Renal pelvis (tissue), 4 donors: Measurements from ENCODE around the gene IL4. TPM values are rescaled to one million over a fixed set of nuclear protein-coding genes. Genes with fewer than 3 reads are reported as not detected.

ENCODE experiments used
- DNase-seq: peaks from one replicate; pipeline ENCODE4 v3.0.0-alpha.2; 2013
- polyA plus RNA-seq, 3 donors: library from polyadenylated mRNA; unstranded; fragments of 120-200 nt; gene quantifications; one replicate each; pipeline ENCODE4 v1.2.1, GENCODE V29; 2013; ENCODE audit not compliant: insufficient read length in 3 of 3

Gene IL4
- polyA plus RNA-seq, 3 donors: 0.37 TPM; not detected in 2

DNA sequence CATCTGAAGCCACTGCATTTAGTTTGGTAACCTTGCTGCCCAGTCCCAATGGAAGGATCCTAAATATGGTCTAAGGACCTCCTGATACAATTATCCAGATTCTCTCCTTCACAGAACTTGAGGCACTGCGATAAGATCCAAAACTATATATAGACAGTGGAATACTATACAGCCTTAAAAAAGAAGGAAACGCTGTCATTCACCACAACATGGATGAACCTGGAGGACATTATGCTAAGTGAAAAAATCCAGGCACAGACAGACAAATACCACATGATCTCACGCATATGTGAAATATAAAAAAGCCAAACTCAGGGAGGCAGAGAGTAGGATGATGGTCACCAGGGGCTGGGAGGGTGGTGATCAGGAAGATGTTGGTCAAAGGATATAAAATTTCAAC, 2.8 kb upstream of the IL4 start:
- no peak for DNase-seq

DNA sequence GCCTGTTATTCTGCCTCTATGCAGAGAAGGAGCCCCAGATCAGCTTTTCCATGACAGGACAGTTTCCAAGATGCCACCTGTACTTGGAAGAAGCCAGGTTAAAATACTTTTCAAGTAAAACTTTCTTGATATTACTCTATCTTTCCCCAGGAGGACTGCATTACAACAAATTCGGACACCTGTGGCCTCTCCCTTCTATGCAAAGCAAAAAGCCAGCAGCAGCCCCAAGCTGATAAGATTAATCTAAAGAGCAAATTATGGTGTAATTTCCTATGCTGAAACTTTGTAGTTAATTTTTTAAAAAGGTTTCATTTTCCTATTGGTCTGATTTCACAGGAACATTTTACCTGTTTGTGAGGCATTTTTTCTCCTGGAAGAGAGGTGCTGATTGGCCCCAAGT, 301 bp upstream of the IL4 start:
- no peak for DNase-seq

DNA sequence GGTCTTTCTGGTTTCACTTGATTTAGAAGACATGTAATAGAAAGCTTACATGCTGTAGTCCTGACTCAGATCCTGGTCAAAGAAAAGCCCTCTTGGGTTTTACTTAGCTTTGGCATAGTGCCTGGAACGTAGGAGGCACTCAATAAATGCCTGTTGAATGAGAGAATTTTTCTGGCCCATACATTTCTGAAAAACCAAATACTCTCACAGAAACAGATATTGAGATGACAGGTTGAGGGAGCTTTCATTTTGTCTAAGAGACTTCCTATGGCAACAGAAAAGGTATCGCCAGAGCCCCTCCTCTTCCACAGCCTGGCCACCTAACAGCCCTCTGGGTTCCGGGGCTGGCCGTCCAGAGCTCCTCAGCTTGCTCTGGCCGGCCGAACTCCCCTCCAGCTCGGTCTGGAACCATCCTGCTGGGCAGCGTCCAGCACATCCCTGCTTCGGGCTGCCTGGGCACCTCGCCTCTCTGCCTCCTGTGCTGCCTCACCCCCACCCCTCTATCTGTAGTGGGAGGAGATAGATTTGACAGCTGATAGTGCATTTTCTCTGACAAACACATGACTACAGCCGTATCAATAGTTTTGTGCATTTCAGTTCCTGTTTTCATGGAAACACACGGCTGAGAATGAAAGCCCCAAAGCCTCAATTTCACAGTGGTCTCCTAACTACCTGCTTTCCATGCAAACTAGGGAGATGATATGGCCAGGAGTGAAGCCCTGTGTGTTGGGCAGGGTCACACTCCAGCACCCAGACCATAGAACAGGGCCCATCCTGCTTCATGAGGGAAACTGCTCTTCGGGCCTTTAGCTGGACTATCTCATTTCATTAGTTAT, 1.1 kb downstream of the IL4 start:
- DNase-seq: no peak

DNA sequence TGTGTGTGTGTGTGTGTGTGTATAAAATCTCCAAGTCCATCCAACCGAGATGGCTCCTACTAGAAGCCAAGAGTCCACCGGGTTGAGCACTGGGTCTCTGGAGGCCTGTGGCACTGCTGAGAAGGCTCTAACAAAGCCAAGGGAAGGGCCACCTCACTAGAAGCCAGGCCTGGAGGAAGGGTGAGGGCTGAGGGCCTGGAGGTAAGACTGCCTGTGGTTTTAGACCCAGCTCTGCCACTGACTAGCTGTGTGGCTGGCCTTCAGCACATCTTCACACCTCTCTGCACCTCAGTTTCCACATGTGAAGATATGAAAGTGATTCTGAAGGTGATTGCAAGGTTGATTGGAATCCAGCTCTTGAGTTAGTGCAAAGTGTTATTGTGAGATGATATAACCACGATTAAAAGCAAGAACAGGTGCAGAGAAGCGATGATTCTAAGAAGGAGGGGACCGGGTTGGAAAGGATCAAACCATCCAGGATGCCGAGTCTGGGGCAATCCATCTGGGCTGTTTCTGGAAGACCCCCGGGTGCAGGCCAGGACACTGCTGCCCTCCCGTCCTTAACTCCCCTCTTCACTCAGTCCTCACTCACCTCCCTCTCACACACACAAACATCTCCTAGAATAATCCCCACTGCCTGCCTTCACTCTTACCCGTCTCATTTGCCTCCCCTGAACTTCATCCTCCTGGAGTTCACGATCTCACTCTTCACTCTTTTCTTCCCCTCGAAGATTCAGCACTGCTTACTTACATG, 2.3 kb downstream of the IL4 start:
- DNase-seq: no peak

DNA sequence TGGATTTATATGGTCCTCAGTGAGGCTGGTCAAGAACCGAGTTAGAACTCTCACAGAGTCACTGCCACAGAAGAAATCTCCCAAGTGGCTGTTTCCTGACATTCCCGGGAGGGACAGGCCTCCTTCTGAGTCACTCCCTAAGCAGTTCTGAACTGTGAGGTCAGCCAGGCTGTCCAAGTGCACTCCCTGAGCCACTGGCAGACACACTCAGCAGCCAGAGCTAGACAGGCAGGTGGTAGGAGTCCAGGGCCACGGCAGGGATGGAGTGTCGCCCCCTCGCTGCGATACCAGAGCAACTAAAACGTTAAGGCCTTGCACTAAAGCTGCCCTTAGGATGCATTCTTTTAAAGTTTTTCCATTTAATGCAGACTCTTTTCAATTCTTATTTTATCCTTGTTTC, 3.4 kb downstream of the IL4 start:
- DNase-seq: no peak

DNA sequence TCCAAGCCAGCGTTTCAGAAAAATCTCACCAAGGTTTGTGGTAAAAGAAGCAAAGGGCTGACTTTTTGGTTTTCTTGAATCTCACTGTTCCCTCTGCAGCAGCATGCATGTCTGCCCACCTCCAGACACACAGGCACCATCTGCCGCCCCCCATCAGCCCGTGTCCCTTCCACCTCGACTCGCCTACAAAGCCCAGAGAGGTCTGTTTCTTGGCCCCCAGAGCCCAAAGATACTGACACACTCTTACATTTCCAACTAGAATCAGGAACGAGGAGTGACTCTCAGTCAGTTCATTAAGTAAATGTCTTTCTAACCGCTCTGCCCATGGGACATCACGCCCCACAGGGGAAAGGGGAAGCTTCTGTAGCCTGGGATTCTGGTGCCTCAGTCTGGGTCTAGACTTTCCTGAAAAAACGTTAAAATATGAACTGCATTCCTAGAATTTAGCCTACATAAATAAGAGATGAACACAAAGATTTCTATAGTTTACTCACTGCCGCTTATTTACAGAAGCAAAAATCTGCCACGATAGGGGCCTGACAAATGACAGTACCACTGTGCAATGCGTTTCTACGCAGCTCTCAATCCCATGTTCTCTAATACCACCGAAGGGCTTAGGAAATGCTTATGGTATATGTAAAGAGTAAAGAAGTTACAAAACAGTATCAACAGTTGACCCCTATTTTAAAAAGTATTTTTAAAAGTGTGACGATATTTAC, 4.1 kb downstream of the IL4 start:
- DNase-seq: no peak

DNA sequence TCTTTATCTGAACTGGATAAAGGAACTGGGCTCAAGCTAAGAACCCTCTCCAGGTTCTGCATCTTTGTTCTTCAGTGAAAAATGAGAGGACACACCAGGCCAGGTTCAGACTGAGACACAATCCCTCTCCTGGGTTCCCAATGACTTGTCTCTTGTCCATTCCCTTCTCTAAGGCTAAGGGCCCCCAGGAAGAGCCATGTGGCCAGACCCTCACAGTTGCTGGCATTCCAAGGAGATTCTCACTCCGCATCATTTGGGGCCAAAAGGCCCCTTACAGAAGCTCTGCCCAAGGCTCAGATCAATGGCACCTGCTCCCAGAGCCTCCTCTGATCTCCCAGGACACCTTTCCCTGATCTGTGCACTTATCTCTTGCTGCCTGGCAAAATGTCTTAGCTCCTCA, 4.9 kb downstream of the IL4 start:
- DNase-seq: no peak

DNA sequence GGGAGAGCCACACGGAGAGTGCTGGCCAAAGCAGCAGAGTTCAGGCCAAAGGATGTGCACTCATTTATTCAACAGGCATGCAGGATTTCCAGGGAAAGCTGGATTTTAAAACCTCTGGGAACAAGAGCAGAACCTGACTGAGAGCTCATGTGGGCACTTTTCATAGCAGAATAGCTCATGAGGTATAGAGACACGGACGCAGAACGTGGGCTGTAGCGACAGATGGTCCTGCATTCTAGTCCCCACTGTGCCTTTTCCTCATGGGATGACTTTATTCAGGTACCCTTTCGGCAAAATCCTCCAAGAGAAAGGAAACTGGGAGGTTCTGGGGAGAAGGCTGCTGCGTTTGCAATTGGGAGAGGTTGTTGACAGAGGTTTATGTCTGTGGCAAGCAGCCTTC, 5.4 kb downstream of the IL4 start:
- DNase-seq: no peak

DNA sequence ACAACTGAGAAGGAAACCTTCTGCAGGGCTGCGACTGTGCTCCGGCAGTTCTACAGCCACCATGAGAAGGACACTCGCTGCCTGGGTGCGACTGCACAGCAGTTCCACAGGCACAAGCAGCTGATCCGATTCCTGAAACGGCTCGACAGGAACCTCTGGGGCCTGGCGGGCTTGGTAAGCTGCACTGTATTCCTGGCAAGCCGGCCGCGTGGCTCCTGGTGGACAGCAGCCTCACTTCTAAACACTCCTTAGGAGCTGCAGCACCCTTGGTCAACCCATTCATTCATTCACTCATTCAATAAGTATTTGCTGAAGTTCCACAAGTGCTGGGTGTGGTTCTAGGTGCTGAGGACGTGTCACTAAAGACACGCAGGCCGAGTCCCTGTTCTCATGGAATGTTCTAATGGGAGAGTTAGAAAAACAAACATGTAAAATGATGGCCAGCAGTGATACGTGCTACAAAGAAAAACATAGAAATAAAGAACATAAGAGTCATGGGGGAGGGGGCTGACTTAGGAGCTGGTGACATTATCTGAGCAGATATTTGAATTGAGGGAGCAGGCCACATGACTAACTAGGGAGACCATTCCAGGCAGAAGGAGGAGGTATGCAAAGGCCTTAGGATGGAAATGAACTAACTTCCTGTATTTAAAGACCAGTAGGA, 6.1 kb downstream of the IL4 start:
- DNase-seq: no peak

DNA sequence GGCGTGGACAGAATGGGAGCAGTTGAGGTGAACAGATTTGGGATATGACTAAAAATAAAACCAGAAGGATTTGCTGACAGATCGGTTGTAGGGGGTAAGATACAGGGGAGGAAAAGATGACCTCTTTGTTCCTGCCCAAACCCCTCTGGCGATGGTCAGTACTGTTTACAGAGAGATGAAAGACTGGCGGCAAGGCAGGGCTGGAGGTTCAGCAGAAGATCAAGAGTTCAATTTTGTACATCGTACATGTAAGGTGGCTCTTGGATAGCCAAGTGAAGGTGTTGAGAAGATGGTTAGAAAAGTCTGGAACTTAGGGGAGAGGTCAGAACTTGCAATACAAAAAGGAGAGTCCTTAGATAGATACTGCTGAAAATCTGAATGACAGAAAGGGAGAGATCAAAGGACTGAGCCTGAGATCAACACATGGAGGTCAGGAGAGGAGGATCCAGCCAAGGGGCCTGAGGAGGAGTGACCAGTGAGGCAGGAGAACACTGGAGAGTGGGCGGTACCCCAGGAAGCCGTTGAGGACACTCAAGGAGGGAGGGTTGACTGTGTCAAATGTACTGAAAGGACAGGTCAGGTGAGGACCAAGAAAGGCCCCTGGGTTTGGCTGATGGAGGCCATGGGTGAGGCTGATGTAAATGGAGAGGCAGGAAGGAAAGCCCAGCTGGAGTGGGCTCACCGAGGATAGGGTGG, 7.1 kb downstream of the IL4 start:
- DNase-seq: no peak

DNA sequence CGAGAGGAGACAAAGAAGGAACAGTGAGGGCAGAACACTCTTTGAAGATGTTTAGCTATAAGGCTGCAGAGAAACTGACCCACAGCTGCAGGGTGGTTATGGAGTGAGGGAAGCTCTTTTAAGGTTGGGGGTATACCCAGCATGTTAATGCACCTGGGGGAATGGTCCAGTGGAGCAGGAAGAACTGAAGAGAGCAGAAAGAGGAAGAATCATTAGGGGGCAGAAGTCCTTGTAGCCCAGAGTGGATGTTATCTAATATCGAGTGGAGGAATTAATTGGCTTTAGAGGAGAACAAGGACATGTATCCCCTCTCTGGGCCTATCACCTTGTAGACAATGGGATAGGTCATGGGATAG, 7.7 kb downstream of the IL4 start:
- DNase-seq: no peak

DNA sequence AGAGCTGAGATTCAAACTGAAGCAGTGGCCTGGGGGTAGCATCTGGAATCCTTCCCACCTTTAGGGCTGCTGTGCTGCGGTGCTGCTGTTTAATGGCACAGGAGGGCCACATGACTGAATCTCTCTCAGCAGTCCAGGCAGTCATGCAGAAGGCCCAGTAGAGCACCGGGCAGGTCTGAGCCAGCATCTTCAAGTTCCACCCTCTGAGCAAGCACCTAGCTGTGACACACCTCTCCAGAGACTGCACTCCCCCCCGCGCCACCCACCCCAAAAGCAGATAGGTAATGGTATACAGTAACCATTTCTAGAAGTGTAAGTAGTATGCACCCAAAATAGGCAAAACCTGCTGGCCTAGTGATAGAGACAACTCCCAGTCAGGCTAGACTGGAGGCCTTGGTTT, 8.2 kb downstream of the IL4 start:
- no peak for DNase-seq

DNA sequence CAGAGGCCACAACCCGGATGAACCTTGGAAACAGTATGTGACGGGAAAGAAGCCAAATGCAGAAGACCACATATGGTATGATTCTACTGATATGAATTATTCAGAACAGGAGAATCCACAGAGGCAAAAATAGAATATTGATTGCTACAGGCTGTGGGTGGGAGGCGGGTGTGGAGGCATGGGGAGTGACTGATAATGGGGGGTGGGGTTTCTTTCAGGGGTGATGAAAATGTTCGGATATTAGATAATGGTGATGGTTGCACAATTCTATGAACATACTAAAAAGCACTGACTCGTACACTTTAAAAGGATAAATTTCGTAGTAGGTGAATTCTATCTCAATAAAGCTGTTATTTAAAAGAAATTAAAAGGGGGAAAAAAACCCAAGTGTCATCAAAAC, 10.7 kb downstream of the IL4 start:
- no peak for DNase-seq

DNA sequence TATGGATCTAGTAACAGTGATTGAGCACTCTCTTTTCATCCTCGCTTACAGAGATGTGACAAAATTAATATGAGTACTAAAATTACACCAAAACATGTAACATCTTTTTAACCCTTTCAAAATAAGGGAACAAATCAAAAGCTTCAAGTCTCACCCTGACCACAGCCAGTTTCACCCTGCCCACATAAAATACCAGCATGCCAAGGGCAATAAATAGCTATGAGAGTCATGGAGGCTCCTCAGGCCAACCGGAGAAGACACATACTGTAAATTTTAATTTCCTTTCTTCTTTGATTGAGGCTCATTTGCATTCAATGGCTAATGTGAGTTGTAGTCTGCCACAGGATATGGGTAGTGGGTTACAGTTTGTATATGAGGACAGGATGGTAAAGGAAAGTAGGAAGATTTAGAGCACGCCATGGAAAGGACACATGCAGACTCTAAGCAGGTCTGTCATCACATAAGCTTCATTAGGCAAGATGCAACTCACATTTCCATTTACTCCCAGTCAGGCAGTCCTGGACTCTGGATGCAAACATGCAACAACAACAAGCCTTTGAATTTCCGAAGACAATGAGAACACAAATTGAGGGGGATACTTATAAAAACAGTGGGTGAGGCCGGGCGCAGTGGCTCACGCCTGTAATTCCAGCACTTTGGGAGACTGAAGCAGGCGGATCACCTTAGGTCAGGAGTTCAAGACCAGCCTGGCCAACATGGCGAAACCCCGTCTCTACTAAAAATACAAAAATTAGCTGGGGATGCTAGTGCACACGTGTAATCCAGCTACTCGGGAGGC, 11.3 kb downstream of the IL4 start:
- DNase-seq: no peak

DNA sequence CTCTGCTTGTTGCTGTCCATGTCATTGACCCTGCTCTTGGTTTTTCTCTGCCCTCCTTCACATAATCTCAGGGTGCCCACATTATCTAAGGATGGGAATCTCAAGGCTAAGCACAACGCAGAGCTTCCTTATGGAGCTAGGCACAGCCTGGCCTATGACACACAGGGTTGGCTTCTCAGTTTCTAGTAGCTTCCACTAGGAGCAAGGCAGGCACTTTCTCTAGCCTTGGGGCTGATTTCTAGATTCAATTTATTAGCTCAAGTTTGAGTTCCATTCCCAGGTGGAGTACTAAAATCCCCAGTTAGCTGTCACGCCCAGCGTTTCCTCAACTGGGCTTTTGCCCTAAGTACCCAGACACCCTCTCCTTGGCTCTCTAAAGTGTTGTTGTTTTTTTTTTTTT, 12.4 kb downstream of the IL4 start:
- no peak for DNase-seq

DNA sequence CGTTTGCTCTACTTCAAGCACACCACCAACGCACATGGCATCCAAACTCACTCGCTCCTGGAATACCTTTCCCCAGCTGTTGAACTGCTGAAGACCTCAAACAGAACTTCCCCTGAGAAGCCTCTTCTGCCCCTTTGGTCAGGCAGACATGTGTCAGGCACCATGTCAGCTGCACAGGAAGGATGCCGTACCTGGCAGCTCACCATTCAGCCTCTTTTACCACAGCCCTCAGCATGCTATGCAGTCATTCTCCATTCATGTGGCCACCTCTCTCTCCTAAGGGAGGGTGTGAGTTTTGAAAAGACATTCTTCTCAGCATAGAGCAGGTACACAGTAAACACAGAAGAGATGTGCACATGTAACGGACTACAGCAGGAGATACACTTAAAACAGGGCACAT, 14.2 kb downstream of the IL4 start:
- no peak for DNase-seq

DNA sequence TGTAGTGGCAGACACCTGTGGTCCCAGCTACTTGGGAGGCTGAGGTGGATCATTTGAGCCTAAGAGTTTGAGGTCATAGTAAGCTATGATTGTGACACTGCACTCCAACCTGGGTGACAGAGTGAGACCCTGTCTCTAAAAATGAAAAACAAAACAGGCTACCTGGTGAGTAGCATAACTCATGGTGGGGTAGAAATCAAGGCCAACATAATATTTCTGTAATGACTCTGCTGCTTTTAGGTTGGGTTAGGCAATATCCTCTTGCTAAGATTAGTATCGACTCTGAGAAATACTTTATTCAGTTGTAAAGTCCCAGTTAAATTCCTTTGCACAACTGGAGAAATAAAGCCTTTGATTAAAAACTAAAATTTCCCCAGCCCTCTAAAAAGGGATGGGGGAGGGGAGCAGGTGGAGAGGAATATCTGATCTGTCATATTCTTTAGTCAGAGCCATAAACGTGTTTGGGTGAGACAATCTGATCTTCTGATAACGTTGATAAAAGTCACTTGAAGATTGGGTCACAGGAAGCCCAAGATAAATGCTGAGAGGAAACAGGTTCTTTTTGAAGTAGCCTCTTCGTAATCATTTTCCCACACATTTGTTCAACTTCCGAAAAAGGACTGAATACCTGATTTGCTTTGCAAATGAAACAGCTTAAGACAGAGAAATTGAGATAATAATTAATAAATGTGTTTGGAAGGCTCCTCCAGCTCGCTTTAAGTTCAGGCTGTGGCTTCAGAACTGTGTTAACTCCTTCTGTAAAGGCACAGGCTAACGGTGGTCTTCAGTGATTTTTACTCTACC, 14.9 kb downstream of the IL4 start:
- no peak for DNase-seq

DNA sequence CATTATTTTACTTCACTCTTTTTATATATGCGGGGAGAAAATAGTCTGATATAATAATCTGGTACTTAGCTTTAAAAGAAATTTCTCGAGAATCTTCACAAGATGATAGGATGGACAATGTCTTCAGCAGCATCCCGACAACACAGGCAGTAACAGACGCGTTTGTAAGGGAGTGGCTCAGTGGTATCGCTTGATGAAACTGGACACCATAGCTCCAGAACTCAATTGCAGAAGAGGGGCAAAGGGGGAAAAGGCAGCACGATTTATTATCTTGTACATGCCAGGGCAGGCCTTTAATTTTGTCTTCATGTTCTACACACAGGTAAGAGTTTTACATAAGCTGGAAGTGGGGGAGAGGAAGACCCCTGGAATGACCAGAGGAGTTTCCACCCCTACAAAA, 15.7 kb downstream of the IL4 start:
- DNase-seq: peak; percentile 27

DNA sequence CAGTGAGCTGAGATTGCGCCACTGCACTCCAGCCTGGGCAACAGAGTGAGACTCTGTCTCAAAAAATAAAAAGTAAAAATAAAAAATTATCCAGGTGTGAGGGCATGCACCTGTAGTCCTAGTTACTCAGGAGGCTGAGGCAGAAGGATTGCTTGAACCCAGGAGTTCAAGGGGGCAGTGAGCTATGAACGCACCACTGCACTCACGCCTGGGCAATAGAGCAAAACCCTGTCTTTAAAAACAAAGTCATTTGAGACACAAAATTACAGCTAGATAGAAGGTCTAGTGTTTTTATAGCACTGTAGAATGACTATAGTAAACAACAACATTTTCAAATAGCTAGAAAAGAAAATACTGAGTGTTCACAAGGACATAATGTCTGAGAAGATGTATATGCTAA, 16.4 kb downstream of the IL4 start:
- DNase-seq: no peak
